Activated CD8-positive, alpha-beta T cell treated with anti-CD3 and anti-CD28 coated beads, Interleukin-2, amount 10 ng/mL, durations not matched to agents 7 days and 5 days (primary cell): Measurements from ENCODE around the gene CIAO2A. TPM values are rescaled to one million over a fixed set of nuclear protein-coding genes. Genes with fewer than 3 reads are reported as not detected.

Experiments
- ATAC-seq: fragments of 150-1000 bp; cut with Tn5 transposase; one replicate; pipeline ENCODE4 v1.10.0; 2021; ENCODE audit warnings: moderate library complexity
- CTCF ChIA-PET: fragments of 350-600 bp; sonication (Branson Sonifier 250); formaldehyde crosslinking; loops from one replicate; lab custom pipeline; 2021; ENCODE audit warnings: antibody characterized with exemption; lab: Charles Lee
- POLR2A ChIA-PET: fragments of 350-600 bp; sonication (Branson Sonifier 250); formaldehyde crosslinking; loops from one replicate; lab custom pipeline; 2021; ENCODE audit warnings: antibody characterized with exemption; lab: Charles Lee
- DNase-seq: peaks from one replicate; pipeline ENCODE4 v3.0.0-alpha.2; 2020
- H3K27ac Mint-ChIP-seq: one replicate; pipeline ENCODE4 v1.8.0; 2021; ENCODE audit warnings: mild to moderate bottlenecking, mixed read lengths
- H3K27me3 Mint-ChIP-seq: one replicate; pipeline ENCODE4 v1.8.0; 2021; ENCODE audit warnings: low read depth, mixed read lengths
- H3K36me3 Mint-ChIP-seq: one replicate; pipeline ENCODE4 v1.8.0; 2021; ENCODE audit warnings: low read depth, mixed read lengths
- H3K4me1 Mint-ChIP-seq: one replicate; pipeline ENCODE4 v1.8.0; 2021; ENCODE audit warnings: low read depth, mixed read lengths
- H3K4me3 Mint-ChIP-seq: one replicate; pipeline ENCODE4 v1.8.0; 2021; ENCODE audit warnings: mild to moderate bottlenecking, mixed read lengths
- H3K9me3 Mint-ChIP-seq: one replicate; pipeline ENCODE4 v1.8.0; 2022; ENCODE audit warnings: mixed read lengths; ENCODE audit not compliant: insufficient read depth
- total RNA-seq, 2 experiments: library from RNA; stranded (reverse); gene quantifications; one replicate each; pipeline ENCODE4 v1.2.3, GENCODE V29; 2021

CIAO2A gene
- total RNA-seq, 2 experiments from 2014 or later, result 78.7 to 80.9 TPM

DNA sequence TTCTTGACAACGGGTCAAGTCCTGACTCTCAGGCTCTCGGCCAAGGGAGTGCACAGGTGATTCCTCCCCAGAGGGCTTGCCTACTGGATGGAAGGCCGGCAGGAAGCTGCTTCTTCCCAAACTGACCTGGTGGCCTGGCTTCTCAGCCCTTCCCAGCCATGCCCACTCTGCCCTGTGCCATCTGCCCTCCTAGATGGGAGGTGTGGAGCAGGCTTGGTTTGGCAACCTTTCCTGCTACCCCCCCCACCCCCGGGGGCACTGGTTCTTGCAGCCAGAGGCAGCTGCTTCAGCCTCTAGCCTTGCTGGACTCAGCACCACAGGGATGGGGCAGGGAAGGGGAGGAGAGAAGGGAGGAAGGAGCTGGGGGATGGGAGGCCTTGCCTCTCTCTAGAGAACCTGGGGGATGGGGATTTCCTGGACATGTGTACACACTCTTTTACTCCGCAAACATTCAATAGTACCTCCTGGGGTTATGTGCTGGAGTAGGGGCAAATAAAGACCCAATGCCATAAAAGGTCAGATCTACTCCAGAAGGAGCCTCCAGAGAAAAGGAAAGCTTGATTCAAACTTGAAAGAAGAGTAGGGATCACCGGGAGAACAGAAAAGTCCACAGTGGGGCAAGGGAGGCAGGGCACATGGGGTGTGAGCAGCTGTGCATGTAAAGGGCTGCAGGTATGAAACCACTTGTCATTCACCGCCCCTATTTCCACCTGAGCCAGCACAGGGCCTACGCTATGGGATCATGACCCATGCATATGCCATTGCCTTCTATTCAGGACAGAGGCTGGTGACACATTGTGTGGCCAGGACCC is 43.2 kb downstream of the CIAO2A start:
- ATAC-seq, result no peak
- POLR2A ChIA-PET, result no interaction called here
- Mint-ChIP-seq H3K27me3 (peaks cover 16% of the 10 kb centered on the region), H3K4me1 (peaks cover 10% of the 10 kb centered on the region), H3K27ac (no peak overlapping the region), H3K36me3 (no peaks in the 10 kb centered on the region), H3K4me3 (no peak overlapping the region), H3K9me3 (no peaks in the 10 kb centered on the region)
- CTCF ChIA-PET, result no interaction called here
- no peak for DNase-seq

DNA sequence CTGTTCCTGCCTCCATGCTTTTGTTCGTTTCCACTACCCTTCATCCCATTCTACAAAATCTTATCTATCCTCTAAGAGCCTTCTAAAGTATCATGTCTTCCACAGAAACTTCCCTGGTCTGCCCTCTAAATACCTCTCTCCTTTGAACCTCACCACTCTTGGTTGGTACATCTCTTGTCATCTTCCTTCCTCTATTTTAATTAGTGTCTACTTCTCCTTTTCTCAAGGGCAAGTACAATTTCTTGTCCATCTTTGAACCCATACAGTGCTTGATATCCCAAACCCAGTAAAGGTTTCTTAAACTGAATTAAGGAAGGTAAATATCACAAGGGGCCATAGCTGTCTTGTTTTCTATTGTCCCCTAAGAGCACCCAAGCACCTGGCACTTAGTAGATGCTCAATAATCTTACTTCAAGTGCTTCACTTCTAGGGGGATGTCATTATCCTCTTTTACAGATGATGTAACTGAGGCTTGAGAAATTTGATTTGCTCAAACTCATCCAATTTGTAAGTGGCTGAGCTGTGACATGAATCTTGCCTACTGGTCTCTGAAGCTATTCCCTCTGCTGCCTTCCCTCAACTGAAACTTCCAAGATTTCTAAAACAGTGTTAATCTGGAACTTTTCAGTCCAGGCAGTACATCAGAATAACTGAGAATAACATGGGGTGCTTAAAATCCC is 44.7 kb downstream of the CIAO2A start:
- ChIA-PET CTCF (interaction anchor here (0.9 to 5.7 kb wide), 4 partner anchors 104 to 439 kb away, joined by 3 to 76 read pairs (median 4); no protein-coding TSS in a partner anchor), POLR2A (interaction anchor here (1.2 kb wide), 1 partner anchor 38 kb away, joined by 4 read pairs; no protein-coding TSS in a partner anchor)
- H3K27me3 Mint-ChIP-seq, result peaks cover 27% of the 10 kb centered on the region
- no peaks in the 10 kb centered on the region for H3K36me3 Mint-ChIP-seq
- peaks cover 13% of the 10 kb centered on the region for H3K4me1 Mint-ChIP-seq
- no peak overlapping the region for H3K27ac Mint-ChIP-seq
- H3K4me3 Mint-ChIP-seq, result no peak overlapping the region
- no peak for DNase-seq
- no peak for ATAC-seq
- no peaks in the 10 kb centered on the region for H3K9me3 Mint-ChIP-seq

DNA sequence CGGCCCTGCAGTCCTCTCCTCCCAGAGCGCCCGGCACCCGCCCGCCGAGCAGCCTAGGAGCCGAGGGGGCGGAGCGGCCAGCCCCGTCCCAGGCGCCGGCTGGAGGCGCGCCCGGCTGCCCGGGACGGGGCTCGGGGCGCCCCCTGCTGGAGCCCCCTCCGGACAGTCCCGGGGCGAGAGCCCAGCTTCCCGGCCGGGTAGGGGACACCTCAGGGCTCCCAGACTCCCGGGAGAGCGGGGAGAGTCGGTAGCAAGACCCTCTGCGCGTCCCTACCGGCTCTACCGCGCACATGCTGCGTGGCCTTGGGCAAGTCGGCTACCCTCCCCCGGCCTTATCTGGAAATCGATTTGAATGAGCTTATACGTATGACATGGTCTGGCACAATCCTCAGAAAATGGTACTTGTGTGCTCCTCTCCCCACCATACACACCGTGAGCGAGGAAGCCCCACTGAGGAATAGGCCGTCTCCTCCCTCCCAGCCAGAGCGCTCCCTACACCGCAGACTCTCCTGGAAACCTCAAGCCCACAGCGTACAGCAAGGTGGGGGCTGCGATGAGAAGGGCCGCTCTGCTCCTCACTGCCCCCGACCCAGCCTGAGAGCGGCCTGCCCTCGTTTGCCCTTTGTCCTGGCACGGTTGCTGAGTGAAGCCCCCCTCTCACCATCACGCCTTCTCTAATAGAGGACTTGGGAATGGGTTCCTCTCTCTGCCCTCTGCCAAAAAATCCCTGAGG is 47.1 kb downstream of the CIAO2A start, which contains the start of gene DAPK2:
TSS of gene DAPK2 (minus strand) at position 65 of the 733 bp plus-strand sequence. CDS start 6,224 bp downstream, outside the sequence.
- POLR2A ChIA-PET, result interaction anchor here (0.7 to 1.4 kb wide), 3 partner anchors 47 to 297 kb away, joined by 3 to 4 read pairs (median 3); partner anchors contain the start of gene CIAO2A
- Mint-ChIP-seq H3K4me3 (peak within 1 kb of the TSS; percentile 70), H3K27me3 (peaks cover 34% of the 10 kb centered on the region), H3K4me1 (peaks cover 13% of the 10 kb centered on the region), H3K36me3 (no peaks in the 10 kb centered on the region), H3K9me3 (no peaks in the 10 kb centered on the region), H3K27ac (peak within 1 kb of the TSS; percentile 31)
- CTCF ChIA-PET, result interaction anchor here (0.6 to 5.7 kb wide), 80 partner anchors 8 to 735 kb away, joined by 3 to 76 read pairs (median 4); no protein-coding TSS in a partner anchor
- ATAC-seq (peak; percentile 95), DNase-seq (peak; percentile 62)

DNA sequence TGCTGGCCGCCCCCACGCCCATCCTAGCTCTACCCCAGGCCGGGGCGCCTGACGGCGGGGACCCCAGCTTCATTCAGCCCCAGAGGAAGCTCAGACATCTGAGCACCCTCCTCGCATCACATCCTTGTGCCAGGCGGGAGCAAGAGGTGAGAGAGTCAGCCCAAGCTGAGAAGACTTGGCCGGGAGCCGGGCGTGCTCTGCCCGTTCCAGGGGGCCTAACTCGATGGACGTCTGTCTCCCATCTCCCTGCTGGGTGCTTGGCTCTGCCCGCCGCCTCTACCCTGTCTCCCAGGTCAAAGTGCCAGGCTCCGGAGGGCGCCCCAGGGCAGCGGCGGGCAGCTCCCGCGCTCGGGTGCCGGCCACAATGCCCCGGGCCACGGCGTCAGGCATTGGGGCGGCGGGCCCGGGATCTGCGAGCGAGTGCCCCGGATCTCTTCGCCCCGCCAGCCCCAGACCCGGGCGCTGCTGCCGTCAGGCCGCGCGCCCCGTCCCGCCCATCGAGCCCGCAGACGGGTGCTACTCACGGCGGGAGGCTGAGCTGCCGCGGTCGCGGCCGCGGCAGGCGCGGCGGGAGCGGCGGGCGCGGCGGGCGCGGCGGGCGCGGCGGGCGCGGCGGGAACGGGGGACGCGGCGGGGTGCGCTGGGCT is 47.7 kb downstream of the CIAO2A start:
- DNase-seq, result peak; percentile 38
- ChIA-PET CTCF (interaction anchor here (0.7 to 5.7 kb wide), 57 partner anchors 8 to 540 kb away, joined by 3 to 76 read pairs (median 6); no protein-coding TSS in a partner anchor), POLR2A (interaction anchor here (1.0 to 1.4 kb wide), 2 partner anchors 294 to 297 kb away, joined by 3 read pairs; no protein-coding TSS in a partner anchor)
- no peak overlapping the region for H3K27ac Mint-ChIP-seq
- ATAC-seq, result peak; percentile 54
- no peaks in the 10 kb centered on the region for H3K9me3 Mint-ChIP-seq
- H3K27me3 Mint-ChIP-seq, result peaks cover 34% of the 10 kb centered on the region
- peaks cover 13% of the 10 kb centered on the region for H3K4me1 Mint-ChIP-seq
- H3K36me3 Mint-ChIP-seq, result no peaks in the 10 kb centered on the region
- H3K4me3 Mint-ChIP-seq, result peak overlapping the region; percentile 53

DNA sequence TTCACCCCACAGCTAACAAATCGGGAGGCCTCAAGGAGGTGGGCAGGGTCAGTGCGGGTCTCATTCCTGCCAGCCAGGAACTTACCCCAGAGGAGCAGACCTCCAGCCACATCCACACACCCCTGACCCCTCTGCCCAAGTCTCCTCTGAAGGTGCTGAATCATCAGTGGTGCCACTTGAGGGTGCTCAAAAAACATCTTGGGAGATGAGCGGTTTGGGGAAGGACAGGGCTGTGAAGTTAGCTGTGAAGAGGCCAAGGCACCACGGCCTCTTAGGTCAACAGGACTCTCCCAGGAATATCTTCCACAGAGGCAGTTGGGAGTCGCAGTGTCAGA is 48.6 kb downstream of the CIAO2A start:
- ChIA-PET CTCF (interaction anchor here (0.9 to 5.7 kb wide), 17 partner anchors 9 to 435 kb away, joined by 3 to 76 read pairs (median 12); no protein-coding TSS in a partner anchor), POLR2A (interaction anchor here (1.4 kb wide), 1 partner anchor 296 kb away, joined by 3 read pairs; no protein-coding TSS in a partner anchor)
- Mint-ChIP-seq H3K4me1 (peaks cover 8% of the 10 kb centered on the region), H3K36me3 (no peaks in the 10 kb centered on the region), H3K9me3 (no peaks in the 10 kb centered on the region), H3K27ac (no peak overlapping the region), H3K4me3 (no peak overlapping the region), H3K27me3 (peaks cover 34% of the 10 kb centered on the region)
- ATAC-seq (no peak), DNase-seq (no peak)

DNA sequence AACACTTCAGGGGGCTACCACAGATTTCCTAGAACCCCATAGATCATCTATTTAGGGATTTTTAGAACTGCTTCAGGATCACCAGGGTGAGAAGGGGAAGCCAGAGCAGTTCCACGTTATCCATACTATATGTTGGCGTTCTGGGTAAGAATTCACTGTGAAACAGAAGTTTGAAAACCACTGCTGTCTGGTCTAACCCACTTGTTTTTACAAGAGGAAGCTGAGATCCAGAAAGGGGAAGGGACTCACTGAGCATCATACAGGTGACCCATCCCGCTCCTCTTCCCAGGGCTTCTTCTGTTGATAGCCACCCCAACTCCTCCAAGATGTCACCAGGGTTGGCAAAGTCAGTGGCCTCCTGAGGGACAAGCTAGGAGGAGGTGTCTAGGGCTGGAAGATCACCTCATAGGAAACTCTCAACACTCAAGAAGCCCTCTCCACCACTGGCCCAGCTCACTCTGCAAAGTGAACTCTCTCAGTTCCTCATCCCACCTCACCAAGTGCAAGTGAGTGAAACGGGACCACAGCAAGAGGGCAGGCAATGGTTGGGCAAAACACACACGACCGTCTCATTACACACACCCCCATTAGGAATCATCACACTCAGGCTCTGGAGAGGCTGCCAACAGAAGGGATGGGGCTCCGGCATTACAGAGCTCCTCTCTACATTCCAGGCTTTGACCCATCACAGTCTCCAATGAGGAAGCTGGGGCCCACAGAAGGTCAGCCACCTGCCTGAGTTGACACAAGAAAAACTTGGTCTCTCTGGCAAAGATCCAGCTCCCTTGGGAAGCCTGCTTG is 49.1 kb downstream of the CIAO2A start:
- no peak overlapping the region for H3K4me3 Mint-ChIP-seq
- no peak overlapping the region for H3K27ac Mint-ChIP-seq
- H3K4me1 Mint-ChIP-seq, result peaks cover 8% of the 10 kb centered on the region
- no peaks in the 10 kb centered on the region for H3K36me3 Mint-ChIP-seq
- DNase-seq (no peak), ATAC-seq (no peak)
- H3K27me3 Mint-ChIP-seq, result peaks cover 34% of the 10 kb centered on the region
- ChIA-PET CTCF (interaction anchor here (1.4 to 5.7 kb wide), 11 partner anchors 11 to 435 kb away, joined by 3 to 76 read pairs (median 34); no protein-coding TSS in a partner anchor), POLR2A (no interaction called here)
- H3K9me3 Mint-ChIP-seq, result no peaks in the 10 kb centered on the region

DNA sequence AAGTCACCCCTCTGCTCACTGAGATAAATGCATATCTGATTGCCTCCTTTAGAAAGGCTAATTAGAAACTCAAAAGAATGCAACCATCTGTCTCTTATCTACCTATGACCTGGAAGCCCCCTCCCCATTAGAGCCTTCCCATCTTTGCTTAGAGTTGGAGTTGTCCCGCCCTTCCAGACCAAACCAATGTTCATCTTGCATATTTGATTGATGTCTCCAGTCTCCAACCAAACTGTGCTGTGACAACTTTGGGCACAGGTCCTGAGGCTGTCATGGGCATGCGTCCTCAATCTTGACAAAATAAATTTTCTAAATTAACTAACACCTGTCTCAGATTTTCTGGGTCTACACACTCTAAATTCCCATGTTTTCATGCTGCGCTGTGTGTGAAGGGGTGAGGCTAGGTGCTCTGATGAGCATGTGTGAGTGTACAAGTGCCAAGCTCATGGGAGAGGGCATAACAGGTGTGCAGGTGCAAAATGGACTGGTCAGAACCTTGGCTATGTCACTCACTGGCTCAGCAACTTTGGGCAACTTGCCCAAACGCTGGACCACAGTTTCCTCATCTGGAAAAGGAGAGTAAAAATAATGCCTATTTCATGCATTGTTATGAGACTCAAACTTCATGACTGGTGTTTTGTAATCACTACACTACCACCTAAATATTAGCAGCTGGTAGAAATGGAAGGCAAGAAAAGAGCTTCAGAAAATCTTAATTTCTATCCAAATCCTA is 54.6 kb downstream of the CIAO2A start:
- H3K36me3 Mint-ChIP-seq, result no peaks in the 10 kb centered on the region
- H3K4me3 Mint-ChIP-seq, result no peak overlapping the region
- ChIA-PET POLR2A (no interaction called here), CTCF (interaction anchor here (0.9 to 3.7 kb wide), 5 partner anchors 7 to 287 kb away, joined by 3 to 19 read pairs (median 3); partner anchors contain the start of gene DAPK2)
- H3K4me1 Mint-ChIP-seq, result no peaks in the 10 kb centered on the region
- H3K27me3 Mint-ChIP-seq, result peaks cover 11% of the 10 kb centered on the region
- DNase-seq (no peak), ATAC-seq (no peak)
- H3K9me3 Mint-ChIP-seq, result no peaks in the 10 kb centered on the region
- H3K27ac Mint-ChIP-seq, result no peak overlapping the region

DNA sequence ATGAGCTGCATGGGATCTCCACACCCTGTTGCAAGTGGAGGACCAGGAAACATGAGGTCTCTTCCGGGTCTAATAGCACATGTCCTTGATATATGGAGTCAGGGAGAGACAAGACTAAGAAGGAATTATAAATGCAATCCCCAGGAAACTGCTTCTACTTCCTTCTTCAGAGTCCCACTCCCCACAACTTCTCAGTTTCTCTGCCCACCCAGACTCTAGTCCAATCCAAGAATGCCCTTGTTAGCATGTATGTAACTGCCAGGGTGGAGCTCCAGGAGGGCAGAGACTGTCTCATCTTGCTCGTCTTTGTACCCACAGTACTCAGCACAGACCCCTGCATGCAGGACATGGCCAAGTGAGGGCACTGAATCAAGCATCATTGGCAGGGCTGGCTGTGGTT is 55.7 kb downstream of the CIAO2A start:
- no peak overlapping the region for H3K27ac Mint-ChIP-seq
- no peak overlapping the region for H3K4me3 Mint-ChIP-seq
- H3K4me1 Mint-ChIP-seq, result no peaks in the 10 kb centered on the region
- ChIA-PET POLR2A (no interaction called here), CTCF (interaction anchor here (0.7 to 3.7 kb wide), 3 partner anchors 8 to 747 kb away, joined by 3 to 19 read pairs (median 8); partner anchors contain the start of gene DAPK2)
- H3K36me3 Mint-ChIP-seq, result no peaks in the 10 kb centered on the region
- no peaks in the 10 kb centered on the region for H3K9me3 Mint-ChIP-seq
- no peak for DNase-seq
- no peak for ATAC-seq
- H3K27me3 Mint-ChIP-seq, result peaks cover 6% of the 10 kb centered on the region

DNA sequence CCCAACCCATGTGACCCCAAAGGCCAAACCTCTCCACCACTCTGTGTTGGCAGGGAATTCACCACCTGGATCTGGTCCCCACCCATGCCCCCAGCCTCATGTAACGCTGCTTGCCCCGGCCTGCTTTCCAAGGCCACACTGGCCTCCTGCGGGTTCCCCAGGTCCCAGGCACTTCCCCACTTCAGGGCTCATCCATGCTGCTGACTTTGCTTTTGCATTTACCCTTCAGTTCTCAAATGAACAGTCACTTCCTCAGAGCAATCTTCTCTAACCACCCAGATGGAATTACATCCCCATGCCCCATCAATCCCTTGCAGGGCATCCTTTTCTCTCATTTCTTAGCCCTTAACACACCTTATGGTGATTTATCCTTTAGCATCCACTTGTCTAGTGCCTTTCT is 56.5 kb downstream of the CIAO2A start:
- no peaks in the 10 kb centered on the region for H3K36me3 Mint-ChIP-seq
- DNase-seq (no peak), ATAC-seq (no peak)
- ChIA-PET CTCF (interaction anchor here (0.8 to 3.3 kb wide), 6 partner anchors 9 to 427 kb away, joined by 3 to 17 read pairs (median 4); partner anchors contain the start of gene DAPK2), POLR2A (no interaction called here)
- no peak overlapping the region for H3K4me3 Mint-ChIP-seq
- peaks cover 4% of the 10 kb centered on the region for H3K4me1 Mint-ChIP-seq
- H3K27ac Mint-ChIP-seq, result no peak overlapping the region
- H3K9me3 Mint-ChIP-seq, result no peaks in the 10 kb centered on the region
- H3K27me3 Mint-ChIP-seq, result peaks cover 3% of the 10 kb centered on the region
